Right lobe of liver (tissue), 4 donors: ENCODE results near the gene SS18.

Experiments
- POLR2A ChIP-seq: fragments of 450-650 bp; IDR thresholded peaks from one replicate; pipeline ENCODE4 v1.6.1; 2017; ENCODE audit warnings: antibody characterized with exemption, mild to moderate bottlenecking
- TF ChIP-seq, protein P1 (sequence below), 4 donors: fragments of 200-600 bp in 3 of 4; fragments of 450-650 bp in 1 of 4; IDR thresholded peaks; one replicate each; pipeline versions ENCODE4 v1.5.1 to v1.8.0; 2016 to 2022; ENCODE audit warnings: antibody characterized with exemption in 4 of 4, mild to moderate bottlenecking in 2 of 4
- donor health status: DM: no; HTN: no; CAD: no.
- donor health status: DM: no; HTN: no; CAD: no.
- donor health status: DM: no; HTN: yes; CAD: no.

DNA sequence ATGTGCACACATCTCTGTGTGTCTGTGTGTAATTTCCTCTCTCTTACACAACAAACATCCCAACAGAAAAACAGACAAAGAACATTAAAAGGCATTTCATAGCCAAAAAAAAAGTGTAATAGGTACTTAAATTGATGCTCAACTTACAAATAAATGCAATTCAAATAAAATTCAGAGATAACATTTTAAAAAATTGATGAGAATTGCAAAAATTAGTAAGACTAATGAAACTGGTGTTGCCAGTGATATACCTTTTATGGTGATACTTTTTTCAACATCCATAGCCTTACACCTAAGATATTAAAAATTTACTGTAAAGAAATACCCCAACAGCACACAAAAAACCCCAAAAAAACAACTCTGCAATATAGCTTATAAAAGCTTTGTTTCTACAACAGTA, 76.0 kb downstream of the SS18 start:
- TF ChIP-seq, protein P1, sequence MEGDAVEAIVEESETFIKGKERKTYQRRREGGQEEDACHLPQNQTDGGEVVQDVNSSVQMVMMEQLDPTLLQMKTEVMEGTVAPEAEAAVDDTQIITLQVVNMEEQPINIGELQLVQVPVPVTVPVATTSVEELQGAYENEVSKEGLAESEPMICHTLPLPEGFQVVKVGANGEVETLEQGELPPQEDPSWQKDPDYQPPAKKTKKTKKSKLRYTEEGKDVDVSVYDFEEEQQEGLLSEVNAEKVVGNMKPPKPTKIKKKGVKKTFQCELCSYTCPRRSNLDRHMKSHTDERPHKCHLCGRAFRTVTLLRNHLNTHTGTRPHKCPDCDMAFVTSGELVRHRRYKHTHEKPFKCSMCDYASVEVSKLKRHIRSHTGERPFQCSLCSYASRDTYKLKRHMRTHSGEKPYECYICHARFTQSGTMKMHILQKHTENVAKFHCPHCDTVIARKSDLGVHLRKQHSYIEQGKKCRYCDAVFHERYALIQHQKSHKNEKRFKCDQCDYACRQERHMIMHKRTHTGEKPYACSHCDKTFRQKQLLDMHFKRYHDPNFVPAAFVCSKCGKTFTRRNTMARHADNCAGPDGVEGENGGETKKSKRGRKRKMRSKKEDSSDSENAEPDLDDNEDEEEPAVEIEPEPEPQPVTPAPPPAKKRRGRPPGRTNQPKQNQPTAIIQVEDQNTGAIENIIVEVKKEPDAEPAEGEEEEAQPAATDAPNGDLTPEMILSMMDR (IDR thresholded peaks at IDR 0.05) = no peak
- TF ChIP-seq POLR2A = no peak
